Measurements from ENCODE around the gene CXADR.

CXADR gene

GRCh38 chr21:17514124-17514845 is 1.4 kb downstream of the CXADR start:
- TF ChIP-seq FOXP2 (optimal IDR thresholded peaks at IDR 0.05; ENCODE audit: borderline replicate concordance, extremely low read depth, extremely low read length, insufficient read depth) (no peak), REST (IDR thresholded peaks at IDR 0.05; ENCODE audit: insufficient read depth in 1 of 2, low read depth in 2 of 2, low read length in 2 of 2) (no peak), POLR2AphosphoS5 (IDR thresholded peaks at IDR 0.05; ENCODE audit: low read depth, low read length) (no peak), SIN3A (IDR thresholded peaks at IDR 0.05; ENCODE audit: borderline replicate concordance, insufficient read depth, low read length) (no peak)

GRCh38 chr21:17519208-17519738 is 6.4 kb downstream of the CXADR start:
- TF ChIP-seq REST (IDR thresholded peaks at IDR 0.05; ENCODE audit: insufficient read depth in 1 of 2, low read depth in 2 of 2, low read length in 2 of 2) (no peak), FOXP2 (optimal IDR thresholded peaks at IDR 0.05; ENCODE audit: borderline replicate concordance, extremely low read depth, extremely low read length, insufficient read depth) (no peak), SIN3A (IDR thresholded peaks at IDR 0.05; ENCODE audit: borderline replicate concordance, insufficient read depth, low read length) (no peak), POLR2AphosphoS5 (IDR thresholded peaks at IDR 0.05; ENCODE audit: low read depth, low read length) (no peak), TAF1 (IDR thresholded peaks at IDR 0.05; ENCODE audit: borderline replicate concordance, insufficient read depth, low read length) (no peak)

- no peak for TF ChIP-seq FOXP2 (optimal IDR thresholded peaks at IDR 0.05; ENCODE audit: borderline replicate concordance, extremely low read depth, extremely low read length, insufficient read depth)
- no peak for TF ChIP-seq SIN3A (IDR thresholded peaks at IDR 0.05; ENCODE audit: borderline replicate concordance, insufficient read depth, low read length)
- TF ChIP-seq TAF1 (IDR thresholded peaks at IDR 0.05; ENCODE audit: borderline replicate concordance, insufficient read depth, low read length): no peak
- no peak for TF ChIP-seq REST (IDR thresholded peaks at IDR 0.05; ENCODE audit: insufficient read depth in 1 of 2, low read depth in 2 of 2, low read length in 2 of 2)
- TF ChIP-seq POLR2AphosphoS5 (IDR thresholded peaks at IDR 0.05; ENCODE audit: low read depth, low read length): no peak
Measured at GRCh38 chr21:17519965-17520609, 7.2 kb downstream of the CXADR start.

GRCh38 chr21:17523007-17523451 is 10.2 kb downstream of the CXADR start:
- TF ChIP-seq SIN3A (IDR thresholded peaks at IDR 0.05; ENCODE audit: borderline replicate concordance, insufficient read depth, low read length) (no peak), REST (IDR thresholded peaks at IDR 0.05; ENCODE audit: insufficient read depth in 1 of 2, low read depth in 2 of 2, low read length in 2 of 2) (no peak), FOXP2 (optimal IDR thresholded peaks at IDR 0.05; ENCODE audit: borderline replicate concordance, extremely low read depth, extremely low read length, insufficient read depth) (no peak), TAF1 (IDR thresholded peaks at IDR 0.05; ENCODE audit: borderline replicate concordance, insufficient read depth, low read length) (no peak), POLR2AphosphoS5 (IDR thresholded peaks at IDR 0.05; ENCODE audit: low read depth, low read length) (no peak)
